ENCODE results near the gene IRS1. TPM values are rescaled to one million over a fixed set of nuclear protein-coding genes. Genes with fewer than 3 reads are reported as not detected.

Gene IRS1
- total RNA-seq, result 10 to 100 TPM in 5 of 6 experiments, 1 to 10 TPM in 1; 9.0 to 24.4 (median 15.8) TPM
- long read RNA-seq, full-length matches to known transcripts, result 5 of 9 reads
- long read RNA-seq, partial matches to known transcripts, result 0 of 9 reads
- long read RNA-seq, other reads (novel, unspliced or antisense), result 4 of 9 reads

- H3K36me3 ChIP-seq, result no peaks in the 10 kb centered on the region
- 0% methylated on average over 12 of the region's 82 CpGs for WGBS (ENCODE audit: insufficient coverage, low coverage, low lambda C conversion rate, missing lambda C conversion rate)
- ATAC-seq, result peak; percentile 12 to 45 (median 37)
These were observed at the start of gene IRS1 for GRCh38 chr2:226799211-226799975. Gene IRS1 (minus strand): TSS chr2:226799820. CDS start chr2:226798738, 1,082 bp downstream.

GRCh38 chr2:226849349-226849748 lies 49.7 kb upstream of the IRS1 start:
- ATAC-seq, result no peak
- intact Hi-C loops (cut with DNase I), result no loop called here
- no peak overlapping the region for H3K4me3 ChIP-seq
- no peaks in the 10 kb centered on the region for H3K27me3 ChIP-seq
- H3K4me1 ChIP-seq, result no peaks in the 10 kb centered on the region
- WGBS (ENCODE audit: insufficient coverage, low coverage, low lambda C conversion rate, missing lambda C conversion rate), result no CpG with 5 or more reads among the region's 2 CpGs
- no peaks in the 10 kb centered on the region for H3K36me3 ChIP-seq
- H3K9me3 ChIP-seq, result no peaks in the 10 kb centered on the region
- TF ChIP-seq, protein P1, sequence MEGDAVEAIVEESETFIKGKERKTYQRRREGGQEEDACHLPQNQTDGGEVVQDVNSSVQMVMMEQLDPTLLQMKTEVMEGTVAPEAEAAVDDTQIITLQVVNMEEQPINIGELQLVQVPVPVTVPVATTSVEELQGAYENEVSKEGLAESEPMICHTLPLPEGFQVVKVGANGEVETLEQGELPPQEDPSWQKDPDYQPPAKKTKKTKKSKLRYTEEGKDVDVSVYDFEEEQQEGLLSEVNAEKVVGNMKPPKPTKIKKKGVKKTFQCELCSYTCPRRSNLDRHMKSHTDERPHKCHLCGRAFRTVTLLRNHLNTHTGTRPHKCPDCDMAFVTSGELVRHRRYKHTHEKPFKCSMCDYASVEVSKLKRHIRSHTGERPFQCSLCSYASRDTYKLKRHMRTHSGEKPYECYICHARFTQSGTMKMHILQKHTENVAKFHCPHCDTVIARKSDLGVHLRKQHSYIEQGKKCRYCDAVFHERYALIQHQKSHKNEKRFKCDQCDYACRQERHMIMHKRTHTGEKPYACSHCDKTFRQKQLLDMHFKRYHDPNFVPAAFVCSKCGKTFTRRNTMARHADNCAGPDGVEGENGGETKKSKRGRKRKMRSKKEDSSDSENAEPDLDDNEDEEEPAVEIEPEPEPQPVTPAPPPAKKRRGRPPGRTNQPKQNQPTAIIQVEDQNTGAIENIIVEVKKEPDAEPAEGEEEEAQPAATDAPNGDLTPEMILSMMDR (IDR thresholded peaks at IDR 0.05), result no peak
- DNase-seq, result no peak
- no peak overlapping the region for H3K27ac ChIP-seq

More at GRCh38 chr2:226799211-226799975, at the start of gene IRS1:
- Histone ChIP-seq H3K4me3 (peak within 1 kb of the TSS; percentile 63 to 74 (median 73)), H3K9me3 (no peaks in the 10 kb centered on the region), H3K4me1 (peaks cover 0 to 19% (median 8%) of the 10 kb centered on the region in 4 donors), H3K27me3 (no peaks in the 10 kb centered on the region), H3K27ac (peak within 1 kb of the TSS; percentile 91 to 99 (median 98))
- DNase-seq, result peak; percentile 76 to 86 (median 85)
- TF ChIP-seq, protein P1 (IDR thresholded peaks at IDR 0.05), result peak in 3 of 4 donors; percentile 12 to 69 (median 48)
- TF ChIP-seq POLR2A (IDR thresholded peaks at IDR 0.05), result peak; percentile 70
- intact Hi-C loops (cut with DNase I), result loop anchor here (10.0 kb wide), 3 partner anchors 55 to 135 kb away; no protein-coding TSS in a partner anchor

GRCh38 chr2:226847511-226847910 lies 47.9 kb upstream of the IRS1 start:
- DNase-seq, result no peak
- Histone ChIP-seq H3K27me3 (no peaks in the 10 kb centered on the region), H3K4me1 (no peaks in the 10 kb centered on the region), H3K4me3 (no peak overlapping the region), H3K9me3 (no peaks in the 10 kb centered on the region), H3K36me3 (no peaks in the 10 kb centered on the region), H3K27ac (no peak overlapping the region)
- TF ChIP-seq POLR2A (IDR thresholded peaks at IDR 0.05), result no peak
- TF ChIP-seq, protein P1 (IDR thresholded peaks at IDR 0.05), result no peak
- intact Hi-C loops (cut with DNase I), result no loop called here
- WGBS (ENCODE audit: insufficient coverage, low coverage, low lambda C conversion rate, missing lambda C conversion rate), result 86% methylated on average over 2 of the region's 2 CpGs
- no peak for ATAC-seq

- Histone ChIP-seq H3K4me1 (no peaks in the 10 kb centered on the region), H3K9me3 (no peaks in the 10 kb centered on the region), H3K27me3 (no peaks in the 10 kb centered on the region), H3K36me3 (no peaks in the 10 kb centered on the region), H3K27ac (no peak overlapping the region), H3K4me3 (no peak overlapping the region)
- DNase-seq, result no peak
- intact Hi-C loops (cut with DNase I), result no loop called here
- 71% methylated on average over 1 of the region's 1 CpG for WGBS (ENCODE audit: insufficient coverage, low coverage, low lambda C conversion rate, missing lambda C conversion rate)
- ATAC-seq, result no peak
- TF ChIP-seq, protein P1 (IDR thresholded peaks at IDR 0.05), result no peak
- no peak for TF ChIP-seq POLR2A (IDR thresholded peaks at IDR 0.05)
These were observed 47.5 kb upstream of the IRS1 start for GRCh38 chr2:226847090-226847489.
